DLD1 (cell line): Measurements from ENCODE around the gene CASZ1.

Source experiments
- in situ Hi-C: cut with HindIII; loops from 2 replicates; pipeline ENCODE4 v1.10.0; 2017; ENCODE audit warnings: low sequenced_read_pairs

CASZ1 gene

DNA sequence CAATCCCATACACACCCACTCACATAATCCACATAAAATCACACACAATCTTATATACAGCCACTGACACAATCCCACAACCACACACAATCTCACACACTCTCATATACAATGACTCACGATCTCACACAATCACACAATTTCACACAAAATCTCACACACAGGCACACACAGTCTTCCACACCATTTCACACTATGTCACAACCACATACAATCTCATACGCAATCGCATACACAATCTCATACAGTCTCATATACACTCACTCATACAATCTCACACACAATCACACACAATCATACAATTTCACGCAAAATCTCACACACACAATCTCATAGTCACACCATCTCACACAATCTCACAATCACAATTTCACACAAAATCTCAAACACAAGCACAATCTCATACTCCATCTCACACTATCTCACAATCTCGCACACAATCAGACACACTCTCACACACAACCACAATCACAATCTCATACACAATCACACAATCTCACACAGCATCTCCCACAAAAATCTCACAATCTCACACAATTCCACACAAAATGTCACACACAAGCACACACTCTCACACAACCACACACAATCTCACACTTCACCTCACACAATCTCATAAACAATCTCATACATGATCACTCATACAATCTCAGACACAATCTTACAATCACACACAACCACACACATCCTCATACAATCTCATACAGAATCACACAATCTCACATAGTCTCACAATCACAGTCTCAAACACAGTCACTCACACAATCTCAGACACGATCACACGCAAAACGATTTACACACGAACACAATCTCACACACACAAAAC lies 18.5 kb downstream of the CASZ1 start:
- in situ Hi-C loops = no loop called here

DNA sequence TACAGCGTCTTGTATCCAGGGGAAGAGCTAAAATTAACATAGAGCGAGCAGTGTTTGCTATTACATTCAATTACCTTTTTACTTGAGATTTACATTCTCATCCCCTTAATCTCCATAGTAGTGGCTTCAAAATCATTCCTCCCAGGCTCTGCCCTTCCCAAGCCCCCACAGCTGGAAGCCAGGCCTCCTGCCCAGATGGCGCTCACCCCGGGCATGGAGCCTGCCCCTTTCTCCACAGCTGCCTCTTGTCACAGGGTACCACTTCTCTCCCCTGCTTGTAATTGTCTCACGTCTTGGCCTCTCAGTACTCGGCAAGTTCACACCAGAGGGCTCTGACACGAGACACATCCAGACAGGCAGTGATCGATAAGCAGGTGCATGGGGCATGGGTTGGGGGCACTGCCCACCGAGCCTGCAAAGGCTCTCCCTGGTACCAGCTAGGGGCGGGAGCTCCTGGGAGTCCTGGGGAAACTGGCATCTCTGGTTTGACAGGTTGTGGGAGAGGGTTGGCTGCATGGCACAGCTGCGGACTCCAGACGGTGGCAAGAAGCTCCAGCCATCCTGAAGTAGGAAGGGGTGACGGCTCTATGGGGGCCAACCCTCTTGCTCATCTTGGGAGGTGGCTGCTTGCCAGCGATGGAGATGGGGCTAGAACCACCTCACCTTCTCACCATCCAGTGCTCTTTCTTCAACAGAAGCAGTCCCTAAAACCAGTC lies 20.1 kb downstream of the CASZ1 start:
- in situ Hi-C loops = no loop called here

GRCh38 chr1:10775763-10776162 lies 20.7 kb downstream of the CASZ1 start:
- in situ Hi-C loops = no loop called here

DNA sequence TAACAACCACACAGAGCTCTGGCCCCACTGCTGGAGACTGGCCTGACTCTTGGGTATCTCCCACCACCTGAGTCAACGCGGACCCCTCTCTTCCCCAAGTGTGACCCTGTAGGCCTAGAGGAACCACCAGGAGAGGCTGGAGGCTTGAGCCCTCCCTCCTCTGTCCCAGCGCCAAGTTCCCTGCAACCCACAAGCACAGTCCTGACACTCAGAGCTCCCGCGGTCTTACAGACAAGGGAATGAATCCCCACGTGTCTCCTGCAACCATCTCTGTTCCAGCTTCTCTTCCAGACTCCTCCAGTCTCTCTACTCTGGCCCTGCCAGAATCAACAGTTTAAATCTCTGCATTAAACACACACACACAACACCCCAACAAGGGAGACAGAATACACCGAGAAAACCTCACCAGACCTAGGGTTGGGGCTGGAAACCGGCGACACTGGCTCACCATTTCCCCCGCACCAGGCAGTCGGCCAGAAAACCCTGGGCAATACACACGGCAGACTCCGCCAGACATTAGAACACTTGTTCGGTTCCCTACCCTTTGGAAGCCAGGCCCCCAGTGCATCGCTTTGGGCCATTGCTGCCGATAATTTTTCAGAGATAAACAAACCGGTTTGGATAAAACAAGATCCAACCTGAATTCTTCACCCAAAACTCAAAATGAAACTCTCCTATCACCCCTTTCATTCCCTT lies 21.7 kb downstream of the CASZ1 start:
- in situ Hi-C loops = no loop called here

GRCh38 chr1:10773851-10774614 lies 22.4 kb downstream of the CASZ1 start:
- in situ Hi-C loops = no loop called here

- in situ Hi-C loops = no loop called here
Measured at GRCh38 chr1:10773376-10773775, 23.1 kb downstream of the CASZ1 start.

DNA sequence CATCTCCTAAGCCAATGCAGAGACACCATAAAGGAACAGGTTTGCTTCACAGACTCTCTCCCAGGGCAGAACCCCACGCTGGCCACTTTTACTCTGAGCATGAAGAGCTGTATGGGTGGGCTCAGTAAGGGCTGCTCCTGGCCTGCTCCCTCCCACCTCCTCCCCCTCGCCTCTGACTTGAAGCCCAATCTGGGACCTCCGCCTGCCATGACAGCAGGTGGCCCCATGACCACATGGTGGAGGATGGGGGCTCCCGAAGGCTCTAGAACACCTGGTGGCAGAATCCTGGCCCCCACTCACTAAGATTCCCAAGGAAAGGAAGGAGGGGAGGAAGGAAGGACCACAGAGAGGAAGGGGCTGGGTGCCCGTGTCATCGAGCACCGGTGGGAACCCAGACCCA lies 23.7 kb downstream of the CASZ1 start:
- in situ Hi-C loops = no loop called here

DNA sequence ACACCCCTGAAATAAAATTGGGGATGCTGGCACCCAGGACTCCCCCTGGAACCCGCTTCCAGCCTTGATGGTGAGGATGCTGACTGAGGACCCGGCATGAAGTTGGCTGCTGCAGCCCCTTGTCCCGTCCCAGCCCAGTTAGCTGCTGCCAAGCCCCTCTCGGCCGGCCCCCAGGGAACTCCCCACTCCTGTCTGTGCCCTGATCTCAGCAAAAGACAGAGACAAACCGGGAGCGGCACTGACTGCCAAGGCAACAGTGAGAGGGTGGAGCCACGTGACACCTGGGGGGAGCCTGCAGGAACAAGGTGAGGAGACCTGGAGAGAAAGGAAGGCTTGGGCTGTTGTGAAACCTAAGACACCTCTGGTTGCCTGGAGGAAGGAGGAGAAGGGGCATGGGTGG lies 24.7 kb downstream of the CASZ1 start:
- in situ Hi-C loops = no loop called here

GRCh38 chr1:10768552-10768951 lies 27.9 kb downstream of the CASZ1 start:
- in situ Hi-C loops = no loop called here

DNA sequence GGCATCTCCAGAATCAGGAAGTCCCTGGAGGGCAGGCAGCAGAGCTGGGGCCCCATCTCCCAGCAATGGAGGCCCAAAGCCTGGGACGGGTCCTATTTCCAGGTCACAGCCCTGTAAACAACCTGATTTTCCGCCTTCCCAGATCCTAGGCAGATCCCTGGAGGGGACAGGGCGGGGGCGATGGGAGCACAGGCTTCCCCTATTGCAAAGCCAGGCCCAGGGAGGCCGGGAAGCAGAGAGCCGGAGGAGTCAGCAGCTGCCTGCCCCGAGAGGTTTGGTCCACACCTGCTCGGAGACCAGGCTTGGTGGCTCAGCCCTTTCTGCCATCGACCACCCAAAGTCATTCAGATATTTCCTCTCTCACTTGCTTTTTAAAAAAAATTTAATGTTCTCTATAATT lies 29.2 kb downstream of the CASZ1 start:
- in situ Hi-C loops = no loop called here

GRCh38 chr1:10765734-10766478 lies 30.5 kb downstream of the CASZ1 start:
- in situ Hi-C loops = no loop called here

DNA sequence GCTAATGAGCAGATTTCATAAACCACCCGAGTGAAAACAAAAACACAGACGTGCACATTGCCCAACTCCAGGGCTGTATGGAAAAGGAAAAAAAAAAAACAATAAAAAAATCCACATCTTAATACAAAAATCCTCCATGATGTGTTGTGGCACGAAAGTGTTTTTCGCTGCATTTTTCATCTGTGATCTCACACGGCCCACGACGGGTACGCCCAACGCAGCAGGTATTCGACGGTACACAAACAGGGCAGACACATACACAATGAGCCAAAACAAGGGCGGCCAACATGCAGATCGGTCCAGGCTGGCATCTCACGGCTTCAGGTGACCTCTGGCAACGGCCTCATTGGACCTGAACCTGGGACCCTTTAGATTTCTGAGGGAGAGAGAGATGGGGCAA lies 31.1 kb downstream of the CASZ1 start:
- in situ Hi-C loops = no loop called here

DNA sequence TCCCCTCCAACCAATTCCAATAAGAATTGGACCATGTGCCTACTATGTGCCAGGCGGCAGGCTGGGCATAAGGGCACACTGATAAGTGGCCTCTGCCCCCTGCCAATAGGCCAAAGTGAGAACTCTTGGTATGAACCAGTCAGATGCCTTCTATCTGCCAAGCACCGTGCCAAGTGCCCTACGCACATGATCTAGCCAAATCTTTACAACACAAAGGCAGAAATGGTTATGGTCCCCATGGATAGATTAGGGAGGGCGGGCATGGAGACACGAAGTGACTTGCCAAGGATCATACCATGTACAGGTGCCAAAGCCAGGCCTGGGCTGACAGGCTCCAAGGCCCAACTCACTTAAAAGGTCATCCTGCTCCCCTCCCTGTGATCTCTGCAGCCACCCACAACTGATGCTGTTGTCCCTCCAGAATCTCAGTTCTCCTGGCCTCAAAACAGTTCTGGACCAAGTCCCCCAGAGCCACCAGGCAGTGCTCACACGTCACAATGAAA lies 32.1 kb downstream of the CASZ1 start:
- in situ Hi-C loops = no loop called here

GRCh38 chr1:10762875-10763274 lies 33.6 kb downstream of the CASZ1 start:
- in situ Hi-C loops = no loop called here

GRCh38 chr1:10762153-10762523 lies 34.3 kb downstream of the CASZ1 start:
- in situ Hi-C loops = no loop called here

DNA sequence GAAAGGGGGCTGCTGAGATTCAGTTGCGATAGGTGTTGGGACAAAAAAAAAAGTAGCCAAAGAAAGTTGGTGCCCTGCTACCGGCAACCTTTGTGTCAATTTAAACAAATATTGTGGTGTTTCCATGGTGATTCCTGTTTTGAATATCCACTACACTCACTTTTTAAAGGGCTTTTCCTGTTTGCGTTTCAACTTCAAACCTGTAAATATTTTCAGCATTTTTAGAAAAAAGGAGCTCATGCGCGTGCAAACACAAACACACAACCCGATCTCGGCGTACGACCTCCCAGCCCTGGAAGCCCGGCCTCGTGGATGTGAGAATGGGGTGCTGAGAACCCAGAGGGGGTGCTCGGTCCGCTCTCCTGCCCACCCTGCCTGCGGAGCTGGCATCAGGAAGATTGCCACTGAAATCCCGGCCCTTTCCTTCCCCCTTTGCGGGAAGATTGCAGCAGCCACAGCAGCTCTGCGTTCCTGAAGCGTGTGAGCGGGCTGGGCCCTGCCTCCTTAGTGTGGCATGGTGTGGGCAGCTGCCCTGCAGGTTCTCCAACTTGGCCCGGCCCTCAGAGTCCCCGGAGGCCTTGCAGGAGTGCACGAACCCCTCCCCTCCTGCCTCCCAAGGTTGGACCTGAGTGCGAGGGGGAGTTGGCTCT lies 34.8 kb downstream of the CASZ1 start:
- in situ Hi-C loops = no loop called here

DNA sequence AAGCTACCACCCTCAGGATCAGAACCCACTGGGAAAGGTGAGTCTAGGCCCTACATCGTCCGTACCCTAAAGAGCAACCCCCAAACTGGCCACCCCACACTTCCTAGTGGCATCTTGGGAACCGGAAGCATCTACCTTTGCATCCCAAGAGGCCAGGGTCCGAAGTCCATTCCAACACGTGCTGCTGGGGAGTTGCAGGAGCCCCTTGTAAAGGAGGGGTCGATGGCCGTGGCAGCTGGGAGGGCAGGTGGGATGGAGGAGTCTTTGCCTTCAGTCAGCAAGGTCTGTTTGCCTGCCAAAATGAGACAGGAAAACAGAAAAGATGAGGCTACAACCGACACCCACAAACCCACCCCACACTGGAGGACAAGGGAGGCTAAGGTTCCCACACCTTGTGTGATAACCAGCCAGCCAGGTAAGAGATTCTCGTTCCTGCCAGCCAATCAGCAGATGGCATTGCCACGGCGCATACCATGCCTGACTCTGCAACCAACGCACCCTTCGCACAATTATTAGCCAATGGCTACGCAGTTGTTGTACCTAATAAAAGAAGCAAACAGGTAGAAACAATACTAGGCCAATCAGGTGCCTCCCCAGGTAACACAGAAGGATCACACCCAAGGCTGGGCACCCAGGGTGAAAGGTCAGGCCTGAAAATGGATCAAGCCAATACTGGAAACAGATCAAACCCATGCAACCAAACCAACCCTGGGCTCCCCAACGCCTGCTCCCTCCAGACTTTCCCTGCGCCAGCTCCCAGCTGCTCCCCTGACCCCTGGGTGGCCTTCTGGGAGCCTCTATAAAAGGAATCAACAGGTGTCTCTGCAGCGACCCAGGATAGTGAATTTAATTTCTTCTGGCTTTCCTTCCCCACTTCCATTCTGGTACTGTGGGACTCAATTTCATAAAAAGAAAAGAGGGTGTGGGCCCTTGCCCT lies 35.6 kb downstream of the CASZ1 start:
- in situ Hi-C loops = no loop called here

GRCh38 chr1:10759413-10760200 lies 36.8 kb downstream of the CASZ1 start:
- in situ Hi-C loops = no loop called here
